HFF-Myc (cell line): ENCODE data around the gene IL18BP.

ENCODE experiments used
- DNase-seq: peaks from one replicate; pipeline ENCODE4 v3.0.0-alpha.2; 2011; ENCODE audit warnings: low read depth; ENCODE audit errors: extremely low read depth
- H3K4me3 ChIP-seq: replicated peaks from 2 replicates; pipeline ENCODE4 v1.5.1; 2011; ENCODE audit warnings: low read depth, mild to moderate bottlenecking, control low read depth, low read length
- TF ChIP-seq, protein P1 (sequence below): IDR thresholded peaks from 2 replicates; pipeline ENCODE4 v1.5.1; 2012; ENCODE audit warnings: mild to moderate bottlenecking, low read depth, low read length, control low read depth; ENCODE audit errors: missing control alignments

Gene IL18BP

GRCh38 chr11:71995726-71996291, 2.9 kb upstream of the IL18BP start:
- TF ChIP-seq, protein P1, sequence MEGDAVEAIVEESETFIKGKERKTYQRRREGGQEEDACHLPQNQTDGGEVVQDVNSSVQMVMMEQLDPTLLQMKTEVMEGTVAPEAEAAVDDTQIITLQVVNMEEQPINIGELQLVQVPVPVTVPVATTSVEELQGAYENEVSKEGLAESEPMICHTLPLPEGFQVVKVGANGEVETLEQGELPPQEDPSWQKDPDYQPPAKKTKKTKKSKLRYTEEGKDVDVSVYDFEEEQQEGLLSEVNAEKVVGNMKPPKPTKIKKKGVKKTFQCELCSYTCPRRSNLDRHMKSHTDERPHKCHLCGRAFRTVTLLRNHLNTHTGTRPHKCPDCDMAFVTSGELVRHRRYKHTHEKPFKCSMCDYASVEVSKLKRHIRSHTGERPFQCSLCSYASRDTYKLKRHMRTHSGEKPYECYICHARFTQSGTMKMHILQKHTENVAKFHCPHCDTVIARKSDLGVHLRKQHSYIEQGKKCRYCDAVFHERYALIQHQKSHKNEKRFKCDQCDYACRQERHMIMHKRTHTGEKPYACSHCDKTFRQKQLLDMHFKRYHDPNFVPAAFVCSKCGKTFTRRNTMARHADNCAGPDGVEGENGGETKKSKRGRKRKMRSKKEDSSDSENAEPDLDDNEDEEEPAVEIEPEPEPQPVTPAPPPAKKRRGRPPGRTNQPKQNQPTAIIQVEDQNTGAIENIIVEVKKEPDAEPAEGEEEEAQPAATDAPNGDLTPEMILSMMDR = no peak

GRCh38 chr11:71996517-71996916, 2.2 kb upstream of the IL18BP start:
- H3K4me3 ChIP-seq = no peak overlapping the region
- TF ChIP-seq, protein P1 = no peak
- no peak for DNase-seq

More at GRCh38 chr11:71995726-71996291, 2.9 kb upstream of the IL18BP start:
- H3K4me3 ChIP-seq = no peak overlapping the region
- DNase-seq = no peak

DNA sequence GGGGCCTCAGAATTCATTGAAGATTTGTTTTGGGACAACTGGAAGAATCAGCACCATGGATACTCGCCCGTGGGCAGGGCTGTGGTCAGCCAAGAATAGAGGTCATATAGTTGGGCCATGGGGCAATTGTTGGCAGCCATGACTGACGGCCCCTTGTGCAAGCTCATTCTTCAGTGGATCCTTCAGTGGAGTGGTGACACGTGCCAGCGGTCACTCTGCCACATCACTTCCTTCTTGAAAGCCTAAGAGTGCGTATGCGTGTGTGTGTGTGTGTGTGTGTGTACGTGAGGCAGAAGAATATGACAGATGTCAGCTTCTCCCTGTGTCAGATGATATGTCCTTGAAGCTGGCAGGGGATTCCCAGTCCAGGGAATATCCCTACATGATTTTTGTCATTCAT, 1.8 kb upstream of the IL18BP start:
- TF ChIP-seq, protein P1 = no peak
- H3K4me3 ChIP-seq = no peak overlapping the region
- no peak for DNase-seq

DNA sequence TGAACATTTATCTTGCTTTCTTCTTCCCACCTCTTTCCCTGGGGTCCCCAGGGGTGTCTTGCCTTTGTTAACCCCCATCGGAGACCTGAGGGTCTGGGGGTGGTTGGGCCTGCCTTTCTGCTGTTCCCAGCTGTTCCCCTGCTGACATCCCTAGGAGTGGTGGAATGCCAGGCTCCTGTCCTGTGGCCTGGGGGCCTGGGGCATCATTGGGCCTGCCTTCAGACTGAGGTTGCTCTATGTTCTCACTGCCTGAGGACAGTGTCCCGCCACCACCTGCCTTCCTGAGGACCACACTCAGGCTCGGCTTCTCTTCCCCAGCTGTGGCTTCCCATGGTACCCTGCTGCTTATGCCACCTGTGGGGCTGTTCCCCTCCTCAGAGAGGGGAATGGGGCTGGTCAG, 1.1 kb upstream of the IL18BP start:
- DNase-seq = no peak
- no peak overlapping the region for H3K4me3 ChIP-seq
- TF ChIP-seq, protein P1 = no peak

- no peak for DNase-seq
- no peak overlapping the region for H3K4me3 ChIP-seq
- TF ChIP-seq, protein P1 = no peak
Observed at GRCh38 chr11:71998061-71998460, 648 bp upstream of the IL18BP start.

- H3K4me3 ChIP-seq = no peak overlapping the region
- TF ChIP-seq, protein P1 = no peak
- DNase-seq = no peak
Observed at GRCh38 chr11:71999362-71999761, 653 bp downstream of the IL18BP start.

DNA sequence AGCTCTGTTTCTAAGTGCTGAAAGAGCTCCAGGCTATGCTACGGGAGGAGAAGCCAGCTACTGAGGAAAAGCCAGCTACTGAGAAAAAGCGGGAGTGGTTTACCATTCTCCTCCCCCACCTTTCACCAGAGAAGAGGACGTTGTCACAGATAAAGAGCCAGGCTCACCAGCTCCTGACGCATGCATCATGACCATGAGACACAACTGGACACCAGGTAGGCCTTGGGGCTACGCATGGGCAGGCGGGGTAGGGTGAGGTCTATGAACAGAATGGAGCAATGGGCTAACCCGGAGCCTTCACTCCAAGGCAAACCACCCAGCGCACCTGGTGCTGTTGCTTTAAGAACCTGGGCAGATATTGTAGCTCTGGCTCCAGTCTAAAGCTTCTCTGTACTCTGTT, 1.1 kb downstream of the IL18BP start:
- no peak for DNase-seq
- no peak overlapping the region for H3K4me3 ChIP-seq
- TF ChIP-seq, protein P1 = no peak
